Measurements from ENCODE around the gene DCUN1D1.

GRCh38 chr3:182914341-182914740, 66.0 kb downstream of the DCUN1D1 start:
- TF ChIP-seq ZNF274 (IDR thresholded peaks at IDR 0.05; ENCODE audit: insufficient read depth, insufficient read length) (no peak), POLR2A (IDR thresholded peaks at IDR 0.05; ENCODE audit: low read depth, low read length) (no peak), CHD2 (IDR thresholded peaks at IDR 0.05; ENCODE audit: borderline replicate concordance, low read depth, low read length) (no peak)
